Epithelial cell of esophagus (primary cell): Measurements from ENCODE around the gene PSMF1.

Experiments
- DNase-seq: peaks from one replicate; pipeline ENCODE4 v3.0.0; 2010; ENCODE audit warnings: low read depth
- H3K4me3 ChIP-seq: 2 replicates; pipeline ENCODE4 v1.5.1; 2011; ENCODE audit warnings: mild to moderate bottlenecking, low read length, control low read depth
- CTCF ChIP-seq: IDR thresholded peaks from 2 replicates; pipeline ENCODE4 v1.5.1; 2011; ENCODE audit warnings: low read depth, mild to moderate bottlenecking, low read length, control low read depth, inconsistent platforms; ENCODE audit not compliant: insufficient read depth; ENCODE audit errors: missing control alignments

Gene PSMF1

GRCh38 chr20:1118336-1119127 is at the start of gene PSMF1:
PSMF1 (plus strand) TSS chr20:1118602; CDS start chr20:1118774, 172 bp downstream.
- peak; percentile 94 for DNase-seq
- no peak for TF ChIP-seq CTCF
- peak within 1 kb of the TSS; percentile 91 for H3K4me3 ChIP-seq

- DNase-seq: no peak
- no peak for TF ChIP-seq CTCF
- no peak overlapping the region for H3K4me3 ChIP-seq
Observed at GRCh38 chr20:1072258-1072657, 46.1 kb upstream of the PSMF1 start.

GRCh38 chr20:1075616-1076015 is 42.8 kb upstream of the PSMF1 start:
- TF ChIP-seq CTCF: no peak
- H3K4me3 ChIP-seq: no peak overlapping the region
- DNase-seq: no peak

GRCh38 chr20:1081891-1082290 is 36.5 kb upstream of the PSMF1 start:
- H3K4me3 ChIP-seq: no peak overlapping the region
- no peak for TF ChIP-seq CTCF
- no peak for DNase-seq

- no peak for TF ChIP-seq CTCF
- DNase-seq: no peak
- H3K4me3 ChIP-seq: no peak overlapping the region
Observed at GRCh38 chr20:1083431-1084080, 34.8 kb upstream of the PSMF1 start.

GRCh38 chr20:1085492-1086276 is 32.7 kb upstream of the PSMF1 start:
- no peak for TF ChIP-seq CTCF
- DNase-seq: no peak
- H3K4me3 ChIP-seq: no peak overlapping the region
